Lower leg skin (tissue), 3 donors: Measurements from ENCODE around the gene IL25.

ENCODE experiments used
- POLR2A ChIP-seq, 2 donors: fragments of 450-650 bp; IDR thresholded peaks; one replicate each; pipeline ENCODE4 v1.6.1; 2016 to 2017; ENCODE audit warnings: antibody characterized with exemption in 2 of 2, mild to moderate bottlenecking in 1 of 2, moderate library complexity in 1 of 2
- TF ChIP-seq, protein P1 (sequence below), 3 donors: fragments of 450-650 bp; IDR thresholded peaks; one replicate each; pipeline ENCODE4 v1.5.1; 2016; ENCODE audit warnings: antibody characterized with exemption in 3 of 3, mild to moderate bottlenecking in 3 of 3, moderate library complexity in 2 of 3

DNA sequence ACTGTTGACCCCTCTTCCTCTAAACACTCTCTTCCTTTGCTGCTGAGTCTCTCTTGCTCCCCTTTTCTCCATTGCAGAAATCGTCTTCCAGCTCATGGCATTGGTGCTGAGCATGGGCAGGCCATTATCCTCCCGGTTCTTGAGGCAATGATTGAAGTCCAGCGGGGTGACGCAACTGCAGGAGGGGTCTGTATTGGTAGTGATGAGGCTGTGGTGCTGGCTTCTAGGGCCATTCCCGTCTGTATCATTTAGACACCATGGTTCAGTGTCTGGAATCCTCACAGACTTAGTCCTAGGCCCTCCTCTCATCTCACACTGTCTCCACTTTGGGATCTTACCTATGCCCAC lies 19.2 kb upstream of the IL25 start:
- TF ChIP-seq, protein P1, sequence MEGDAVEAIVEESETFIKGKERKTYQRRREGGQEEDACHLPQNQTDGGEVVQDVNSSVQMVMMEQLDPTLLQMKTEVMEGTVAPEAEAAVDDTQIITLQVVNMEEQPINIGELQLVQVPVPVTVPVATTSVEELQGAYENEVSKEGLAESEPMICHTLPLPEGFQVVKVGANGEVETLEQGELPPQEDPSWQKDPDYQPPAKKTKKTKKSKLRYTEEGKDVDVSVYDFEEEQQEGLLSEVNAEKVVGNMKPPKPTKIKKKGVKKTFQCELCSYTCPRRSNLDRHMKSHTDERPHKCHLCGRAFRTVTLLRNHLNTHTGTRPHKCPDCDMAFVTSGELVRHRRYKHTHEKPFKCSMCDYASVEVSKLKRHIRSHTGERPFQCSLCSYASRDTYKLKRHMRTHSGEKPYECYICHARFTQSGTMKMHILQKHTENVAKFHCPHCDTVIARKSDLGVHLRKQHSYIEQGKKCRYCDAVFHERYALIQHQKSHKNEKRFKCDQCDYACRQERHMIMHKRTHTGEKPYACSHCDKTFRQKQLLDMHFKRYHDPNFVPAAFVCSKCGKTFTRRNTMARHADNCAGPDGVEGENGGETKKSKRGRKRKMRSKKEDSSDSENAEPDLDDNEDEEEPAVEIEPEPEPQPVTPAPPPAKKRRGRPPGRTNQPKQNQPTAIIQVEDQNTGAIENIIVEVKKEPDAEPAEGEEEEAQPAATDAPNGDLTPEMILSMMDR (IDR thresholded peaks at IDR 0.05), result no peak
- TF ChIP-seq POLR2A (IDR thresholded peaks at IDR 0.05), result no peak
